ENCODE measurements around the gene KCNA2.

Gene KCNA2

GRCh38 chr1:110601332-110601731 lies 4.8 kb downstream of the KCNA2 start:
- DNase-seq: no peak

DNA sequence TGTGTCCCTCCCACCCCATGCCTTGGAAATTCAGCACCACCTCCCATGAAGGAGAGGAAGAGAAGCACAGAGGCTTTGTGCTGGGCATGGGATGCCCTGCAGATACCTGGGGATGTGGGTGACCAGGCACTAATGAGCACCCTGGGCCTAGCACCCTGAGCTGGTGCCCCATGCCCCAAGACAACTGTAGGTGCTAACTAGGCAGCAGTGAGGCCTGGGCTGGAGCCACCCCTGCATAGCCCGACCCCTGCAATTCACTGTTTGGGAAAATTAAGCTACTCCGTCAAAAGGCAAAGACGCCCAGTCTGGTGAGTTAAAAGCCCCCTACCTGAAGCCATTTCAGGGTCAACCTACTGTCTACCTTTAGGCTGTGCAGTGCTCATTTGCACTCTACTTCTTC lies 5.4 kb downstream of the KCNA2 start:
- no peak for DNase-seq

- no peak for DNase-seq
Measured at GRCh38 chr1:110597966-110598365, 8.2 kb downstream of the KCNA2 start.

GRCh38 chr1:110596312-110596711 lies 9.8 kb downstream of the KCNA2 start:
- no peak for DNase-seq

DNA sequence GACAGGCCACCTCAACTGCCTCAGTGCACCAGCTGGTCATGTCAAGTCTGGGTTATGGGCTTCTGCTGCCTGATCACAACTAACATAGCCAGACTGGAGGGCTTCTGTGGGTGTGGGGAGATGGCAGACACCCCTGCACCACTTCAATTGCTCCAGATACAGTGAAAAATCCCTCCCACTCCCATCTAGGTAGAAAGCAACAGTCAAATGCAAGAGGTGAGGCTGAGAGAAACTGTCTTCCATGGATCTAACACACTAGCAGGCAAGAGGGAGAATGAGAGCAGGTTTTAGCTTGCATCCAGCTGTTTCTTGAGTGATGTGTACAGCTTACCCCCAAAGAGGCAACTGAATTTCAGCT lies 10.8 kb downstream of the KCNA2 start:
- no peak for DNase-seq

GRCh38 chr1:110594456-110595352 lies 11.5 kb downstream of the KCNA2 start:
- no peak for DNase-seq

DNA sequence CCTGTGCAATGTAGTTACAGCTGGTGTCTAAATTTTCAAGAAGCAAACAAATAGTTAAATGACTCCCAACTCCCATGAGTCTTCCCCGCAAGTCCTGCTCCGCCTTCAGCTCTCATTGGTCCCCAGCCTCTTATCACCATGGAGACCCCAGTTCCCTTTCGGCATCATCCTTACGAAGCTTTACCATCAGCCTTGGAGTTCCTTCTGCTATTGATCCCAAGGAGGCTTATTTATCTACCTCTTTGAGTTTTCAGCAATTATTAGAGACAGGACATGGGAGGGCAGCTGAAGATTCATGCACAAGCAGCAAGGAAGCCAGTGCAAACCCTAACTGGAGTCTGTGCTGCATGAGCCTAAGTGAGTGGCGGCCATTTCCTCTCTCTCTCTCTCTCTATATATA lies 12.3 kb downstream of the KCNA2 start:
- DNase-seq: no peak

- no peak for DNase-seq
Measured at GRCh38 chr1:110591956-110592355, 14.2 kb downstream of the KCNA2 start.

- no peak for DNase-seq
Measured at GRCh38 chr1:110588991-110589390, 17.2 kb downstream of the KCNA2 start.

DNA sequence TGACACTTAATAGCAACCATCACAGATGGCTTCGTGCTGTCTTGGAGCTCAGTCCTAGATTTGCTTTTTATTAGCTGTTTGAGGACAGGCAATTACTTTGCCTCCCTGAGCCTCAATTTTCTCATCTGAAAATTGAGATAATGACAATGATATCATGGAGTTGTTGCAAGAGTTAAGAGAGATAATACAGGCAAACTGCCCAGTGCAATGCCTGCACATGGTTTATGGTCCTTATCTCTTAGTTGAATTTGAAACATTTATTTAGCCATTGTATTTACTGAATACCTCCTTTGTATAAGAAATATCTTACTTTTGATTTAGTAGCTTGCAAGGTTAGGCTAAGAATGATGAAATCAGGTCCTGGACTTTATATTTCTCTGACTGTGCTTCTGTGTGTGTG lies 17.7 kb downstream of the KCNA2 start:
- DNase-seq: no peak

GRCh38 chr1:110587906-110588305 lies 18.3 kb downstream of the KCNA2 start:
- no peak for DNase-seq

DNA sequence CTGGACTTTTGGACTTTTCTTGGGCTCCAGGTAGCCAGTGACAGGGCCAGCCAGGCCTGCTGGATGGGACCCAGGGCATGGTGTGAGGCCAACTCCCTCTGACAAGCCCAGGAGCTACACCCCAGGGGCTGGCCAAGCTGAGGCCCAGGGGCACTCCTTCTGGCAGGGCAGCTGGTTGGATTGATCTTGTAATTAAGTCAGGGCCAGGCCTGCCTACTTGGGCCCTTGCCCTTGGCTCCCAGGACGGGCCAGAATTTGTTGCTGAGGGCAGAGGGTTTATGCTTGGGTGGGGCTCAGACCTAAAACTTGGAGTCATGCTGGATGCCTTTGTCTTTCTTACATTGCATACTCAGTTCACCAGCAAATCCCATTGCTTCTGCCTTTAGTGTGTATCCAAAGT lies 20.7 kb downstream of the KCNA2 start:
- no peak for DNase-seq

DNA sequence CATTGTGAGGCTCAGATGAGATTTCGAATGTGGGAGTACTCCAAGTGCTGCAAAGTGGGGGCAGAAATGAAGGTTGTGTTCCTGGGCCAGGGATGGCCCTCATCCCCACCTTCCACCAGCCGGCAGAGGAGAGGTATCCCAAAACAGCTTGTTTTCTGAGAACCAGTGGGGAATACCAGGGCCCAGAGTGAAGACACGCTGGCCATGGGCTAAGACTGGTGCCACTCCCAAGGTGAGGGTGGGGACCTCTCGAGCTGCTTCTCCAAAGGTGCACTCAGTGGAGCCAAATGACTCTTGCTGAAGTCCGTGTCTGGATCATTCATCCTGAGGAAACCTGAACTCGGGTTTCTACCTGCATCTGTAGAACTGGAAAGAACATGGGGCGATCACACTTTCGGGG lies 22.1 kb downstream of the KCNA2 start:
- no peak for DNase-seq

DNA sequence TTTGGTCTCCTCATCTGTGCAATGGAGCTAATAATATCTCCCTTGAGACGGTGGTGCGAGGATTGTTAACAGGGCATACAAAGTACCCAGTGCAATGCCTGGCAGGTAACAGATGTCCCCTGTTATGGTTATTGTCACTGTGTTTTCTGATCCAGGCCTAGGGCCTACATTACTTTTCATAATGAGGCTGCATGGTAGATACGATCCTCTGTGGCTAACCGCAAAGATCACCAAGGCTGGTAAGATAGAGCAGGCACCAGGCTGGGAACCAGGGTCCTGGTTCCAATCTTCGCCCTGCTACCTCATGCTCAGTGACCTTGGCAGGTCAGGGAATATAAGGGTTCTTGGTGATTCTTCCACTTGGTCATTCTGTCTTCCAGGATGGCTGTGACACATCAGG lies 22.7 kb downstream of the KCNA2 start:
- no peak for DNase-seq

GRCh38 chr1:110582378-110582777 lies 23.8 kb downstream of the KCNA2 start:
- DNase-seq: no peak

- DNase-seq: no peak
Measured at GRCh38 chr1:110581682-110582145, 24.4 kb downstream of the KCNA2 start.

DNA sequence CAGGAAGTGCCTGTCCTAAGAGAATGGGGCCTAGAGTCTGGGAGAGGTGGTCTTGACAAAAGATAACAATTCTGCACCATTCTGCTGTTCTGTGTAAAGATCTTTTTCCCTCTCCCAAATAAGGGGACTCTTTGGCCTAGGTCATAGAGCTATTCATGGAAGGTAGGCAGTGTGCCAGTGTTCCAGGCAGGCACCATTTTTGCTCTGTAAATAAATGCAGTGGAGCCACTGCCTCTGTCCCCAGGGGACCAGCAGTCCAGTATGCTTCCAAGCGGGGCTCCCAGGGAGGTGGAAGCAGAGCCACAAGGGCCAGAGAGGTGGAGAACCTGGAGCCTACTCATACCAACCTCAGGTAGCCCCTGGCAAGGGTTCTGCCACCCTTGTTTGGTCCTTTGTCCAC lies 25.9 kb downstream of the KCNA2 start:
- DNase-seq: no peak

DNA sequence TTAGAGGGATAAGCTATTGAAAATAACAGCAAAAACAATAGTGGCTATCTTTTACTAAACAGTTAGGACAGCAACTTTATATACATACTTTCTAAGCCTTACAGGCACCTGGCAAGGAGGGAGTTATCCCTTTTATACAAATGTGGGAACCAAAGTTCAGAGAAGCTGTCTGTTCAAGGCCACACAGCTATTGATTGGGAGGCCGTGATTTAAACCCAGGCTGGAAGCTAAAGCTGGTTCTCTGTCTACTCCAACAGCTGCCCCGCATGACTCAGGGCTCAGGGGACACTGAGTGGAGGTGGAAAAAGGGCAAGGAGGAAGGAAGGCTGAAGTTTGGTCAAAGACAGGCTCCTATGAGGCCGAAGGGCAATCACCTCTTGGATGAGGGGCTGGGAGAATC lies 26.7 kb downstream of the KCNA2 start:
- DNase-seq: no peak

DNA sequence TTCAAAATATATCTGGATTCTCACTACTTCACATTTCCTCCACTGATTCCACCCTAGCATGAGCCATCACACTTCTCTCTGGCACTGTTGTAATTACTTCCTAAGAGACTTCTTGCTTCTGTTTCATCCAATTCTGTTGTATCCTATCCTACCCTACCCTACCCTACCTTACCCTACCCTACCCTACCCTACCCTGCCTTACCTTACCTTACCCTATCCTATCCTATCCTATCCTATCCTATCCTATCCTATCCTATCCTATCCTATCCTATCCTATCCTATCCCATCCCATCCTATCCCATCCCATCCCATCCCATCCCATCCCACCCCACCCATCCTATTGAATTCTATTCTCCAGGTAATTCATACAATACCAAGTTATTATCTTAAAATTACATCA lies 29.7 kb downstream of the KCNA2 start:
- DNase-seq: no peak

- DNase-seq: no peak
Measured at GRCh38 chr1:110573314-110573713, 32.8 kb downstream of the KCNA2 start.

- DNase-seq: no peak
Measured at GRCh38 chr1:110572751-110573150, 33.4 kb downstream of the KCNA2 start.

GRCh38 chr1:110570901-110571300 lies 35.3 kb downstream of the KCNA2 start:
- DNase-seq: no peak

DNA sequence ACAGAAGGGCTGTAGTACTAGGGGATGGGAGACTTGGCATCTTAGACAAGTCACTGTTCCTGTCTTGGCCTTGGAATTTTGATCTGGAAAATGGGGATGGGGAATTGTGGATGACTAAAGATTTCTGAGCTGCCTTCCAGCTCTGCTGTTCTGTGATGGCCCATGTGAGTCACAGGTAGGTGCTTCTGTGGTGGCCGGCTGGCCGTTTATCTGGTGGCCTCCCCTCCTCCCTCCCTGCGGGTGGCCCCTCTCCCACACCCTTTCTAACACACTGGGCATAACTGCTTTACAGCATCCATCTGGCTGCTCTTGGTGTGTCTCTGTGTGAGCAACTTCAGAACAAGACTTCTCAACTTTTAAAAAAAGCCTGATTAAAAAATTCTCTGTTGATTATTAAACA lies 35.9 kb downstream of the KCNA2 start:
- no peak for DNase-seq

- DNase-seq: no peak
Measured at GRCh38 chr1:110566836-110567235, 39.3 kb downstream of the KCNA2 start.

- DNase-seq: no peak
Measured at GRCh38 chr1:110565565-110565964, 40.6 kb downstream of the KCNA2 start.

Data from MV-4-11 (cell line).